HEK293 (cell line): ENCODE results near the gene CRBN.

Source experiments
- CTCF ChIA-PET: fragments of 350-600 bp; formaldehyde crosslinking; extraction: SDS; loops from one replicate; lab custom pipeline; 2021; ENCODE audit warnings: antibody characterized with exemption; lab: Yijun Ruan, JAX
- POLR2A ChIA-PET: fragments of 300-600 bp; formaldehyde crosslinking; extraction: SDS; loops from one replicate; lab custom pipeline; 2020; ENCODE audit warnings: antibody characterized with exemption, inconsistent platforms; lab: Yijun Ruan, JAX
- H3K27ac ChIP-seq: fragments of 200-500 bp; sonication (Bioruptor generic); 2 replicates; pipeline ENCODE4 v1.5.1; 2014; ENCODE audit warnings: low read depth, low read length, control low read depth, inconsistent platforms; ENCODE audit errors: extremely low read depth
- H3K36me3 ChIP-seq, 2 experiments: fragments of 200-500 bp in 1 of 2; sonication (Bioruptor generic) in 1 of 2; 1 replicate in 1 of 2; 2 replicates in 1 of 2; pipeline ENCODE4 v1.5.1; 2014 to 2017; ENCODE audit warnings: inconsistent platforms in 2 of 2, low read length in 2 of 2; ENCODE audit not compliant: control insufficient read depth in 2 of 2, insufficient read depth in 1 of 2
- H3K4me1 ChIP-seq: fragments of 200-500 bp; sonication (Bioruptor generic); 2 replicates; pipeline ENCODE4 v1.5.1; 2014; ENCODE audit warnings: mild to moderate bottlenecking, low read length, inconsistent platforms; ENCODE audit not compliant: control insufficient read depth, insufficient read depth
- H3K4me3 ChIP-seq: 2 replicates; pipeline ENCODE4 v1.5.1; 2011; ENCODE audit warnings: low read depth, mild to moderate bottlenecking, control low read depth, low read length, moderate library complexity
- H3K9me3 ChIP-seq: fragments of 200-500 bp; sonication (Bioruptor generic); 2 replicates; pipeline ENCODE4 v1.5.1; 2014; ENCODE audit warnings: low read depth, low read length, inconsistent platforms; ENCODE audit not compliant: control insufficient read depth, insufficient read depth
- KLF7 ChIP-seq: fragments of 450-650 bp; formaldehyde crosslinking; IDR thresholded peaks from 2 replicates; pipeline ENCODE4 v1.5.1; 2016; ENCODE audit warnings: missing biosample characterization, missing genetic modification characterization, borderline replicate concordance
- YY2 ChIP-seq: fragments of 450-650 bp; formaldehyde crosslinking; IDR thresholded peaks from 2 replicates; pipeline ENCODE4 v1.5.1; 2016; ENCODE audit warnings: missing biosample characterization, missing genetic modification characterization
- ZBTB17 ChIP-seq: fragments of 450-650 bp; formaldehyde crosslinking; IDR thresholded peaks from 2 replicates; pipeline ENCODE4 v1.5.1; 2016; ENCODE audit warnings: missing biosample characterization, missing genetic modification characterization
- ZFP69B ChIP-seq: fragments of 450-650 bp; formaldehyde crosslinking; IDR thresholded peaks from 2 replicates; pipeline ENCODE4 v1.5.1; 2016; ENCODE audit warnings: missing biosample characterization, missing genetic modification characterization
- ZNF19 ChIP-seq: fragments of 450-650 bp; formaldehyde crosslinking; IDR thresholded peaks from 2 replicates; pipeline ENCODE4; 2016; ENCODE audit warnings: missing biosample characterization, missing genetic modification characterization, low read depth
- ZNF248 ChIP-seq: fragments of 450-650 bp; formaldehyde crosslinking; IDR thresholded peaks from 2 replicates; pipeline ENCODE4 v1.5.1; 2017; ENCODE audit warnings: missing biosample characterization, missing genetic modification characterization
- ZNF335 ChIP-seq: fragments of 450-650 bp; formaldehyde crosslinking; conservative IDR thresholded peaks from 2 replicates; pipeline ENCODE4 v1.5.1; 2016; ENCODE audit warnings: missing biosample characterization, missing genetic modification characterization
- ZNF354C ChIP-seq: fragments of 450-650 bp; formaldehyde crosslinking; IDR thresholded peaks from 2 replicates; pipeline ENCODE4 v1.5.1; 2016; ENCODE audit warnings: missing biosample characterization, missing genetic modification characterization, low read depth, borderline replicate concordance
- ZNF473 ChIP-seq: fragments of 450-650 bp; formaldehyde crosslinking; IDR thresholded peaks from 2 replicates; pipeline ENCODE4 v1.5.1; 2017; ENCODE audit warnings: missing biosample characterization, missing genetic modification characterization
- ZNF529 ChIP-seq: fragments of 450-650 bp; formaldehyde crosslinking; IDR thresholded peaks from 2 replicates; pipeline ENCODE4 v1.5.1; 2017; ENCODE audit warnings: missing genetic modification characterization, missing biosample characterization; ENCODE audit not compliant: insufficient replicate concordance
- ZNF654 ChIP-seq: fragments of 450-650 bp; formaldehyde crosslinking; IDR thresholded peaks from 2 replicates; pipeline ENCODE4 v1.5.1; 2016; ENCODE audit warnings: low read depth, missing biosample characterization, missing genetic modification characterization
- ZNF658 ChIP-seq: fragments of 450-650 bp; formaldehyde crosslinking; IDR thresholded peaks from 2 replicates; pipeline ENCODE4; 2016; ENCODE audit warnings: missing biosample characterization, missing genetic modification characterization
- ZNF677 ChIP-seq: fragments of 450-650 bp; IDR thresholded peaks from 2 replicates; pipeline ENCODE4 v1.5.0; 2018; ENCODE audit warnings: missing biosample characterization, mild to moderate bottlenecking, missing genetic modification characterization, moderate library complexity
- ZNF792 ChIP-seq: fragments of 450-650 bp; formaldehyde crosslinking; IDR thresholded peaks from 2 replicates; pipeline ENCODE4 v1.5.1; 2016; ENCODE audit warnings: missing biosample characterization, missing genetic modification characterization
- ZNF843 ChIP-seq: fragments of 450-650 bp; formaldehyde crosslinking; IDR thresholded peaks from 2 replicates; pipeline ENCODE4 v1.5.1; 2016; ENCODE audit warnings: missing biosample characterization, missing genetic modification characterization
- TF ChIP-seq, protein P1 (sequence below): fragments of 450-650 bp; formaldehyde crosslinking; IDR thresholded peaks from 2 replicates; pipeline ENCODE4 v1.5.1; 2016; ENCODE audit warnings: missing biosample characterization, missing genetic modification characterization
- TF ChIP-seq, protein P2 (sequence below): fragments of 450-650 bp; formaldehyde crosslinking; IDR thresholded peaks from 2 replicates; pipeline ENCODE4 v1.5.1; 2016; ENCODE audit warnings: missing biosample characterization, missing genetic modification characterization
- TF ChIP-seq, protein P3 (sequence below): fragments of 450-650 bp; formaldehyde crosslinking; IDR thresholded peaks from 2 replicates; pipeline ENCODE4 v1.5.1; 2016; ENCODE audit warnings: missing biosample characterization, missing genetic modification characterization
- TF ChIP-seq, protein P4 (sequence below): fragments of 450-650 bp; formaldehyde crosslinking; optimal IDR thresholded peaks from 2 replicates; pipeline ENCODE3; 2016; ENCODE audit warnings: missing biosample characterization, mild to moderate bottlenecking, missing genetic modification characterization
- TF ChIP-seq, protein P5 (sequence below): fragments of 450-650 bp; formaldehyde crosslinking; IDR thresholded peaks from 2 replicates; pipeline ENCODE4 v1.5.1; 2017; ENCODE audit warnings: missing biosample characterization, missing genetic modification characterization

Gene CRBN

DNA sequence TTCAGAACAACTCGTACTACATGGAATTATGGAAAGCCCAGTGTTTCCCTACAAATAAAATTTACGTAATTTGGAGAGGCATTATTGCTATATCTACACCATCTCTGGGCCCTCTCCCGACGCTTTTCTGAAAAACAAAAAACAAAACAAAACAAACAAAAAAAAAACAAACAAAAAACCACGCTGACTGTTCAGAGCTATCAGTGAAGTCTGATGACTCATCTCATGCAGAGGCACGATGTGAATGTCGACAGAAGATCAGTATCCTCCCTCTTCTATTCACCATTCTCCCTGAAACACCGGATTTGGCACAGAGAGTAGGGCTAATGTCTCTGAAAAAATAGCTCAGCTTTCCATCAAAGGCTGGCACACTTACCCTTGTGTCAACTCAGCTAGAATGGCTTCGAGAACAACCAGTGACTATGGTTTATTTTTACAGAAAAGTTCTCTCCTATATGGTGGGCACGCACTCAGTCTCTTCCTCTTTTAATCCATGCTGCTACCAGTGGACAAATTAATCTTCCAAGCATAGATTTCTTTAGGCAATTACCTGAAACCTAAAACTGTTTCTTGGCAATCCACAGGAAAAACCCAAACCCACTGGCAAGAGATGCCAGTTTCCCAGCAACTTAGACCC, 1.5 kb downstream of the CRBN start:
- H3K4me1 ChIP-seq, result peaks cover 4% of the 10 kb centered on the region; the same call in 1 of the 2 replicates
- no peak overlapping the region for H3K27ac ChIP-seq
- POLR2A ChIA-PET, result no interaction called here
- peak overlapping the region; percentile 99 for H3K4me3 ChIP-seq
- CTCF ChIA-PET, result interaction anchor here (0.6 kb wide), 1 partner anchor 1891 kb away, joined by 3 read pairs; no protein-coding TSS in a partner anchor
- no peaks in the 10 kb centered on the region for H3K9me3 ChIP-seq
- peaks cover 15 to 22% of the 10 kb centered on the region in 2 experiments for H3K36me3 ChIP-seq
- no peak for TF ChIP-seq YY2
- TF ChIP-seq ZBTB17 (tag by site-specific recombination), result peak; percentile 46; the same call in 1 of the 2 replicates
- 0 out of 2 replicates have a peak, but pooled peaks have one; percentile 36 for TF ChIP-seq ZNF335
- TF ChIP-seq, protein P1, sequence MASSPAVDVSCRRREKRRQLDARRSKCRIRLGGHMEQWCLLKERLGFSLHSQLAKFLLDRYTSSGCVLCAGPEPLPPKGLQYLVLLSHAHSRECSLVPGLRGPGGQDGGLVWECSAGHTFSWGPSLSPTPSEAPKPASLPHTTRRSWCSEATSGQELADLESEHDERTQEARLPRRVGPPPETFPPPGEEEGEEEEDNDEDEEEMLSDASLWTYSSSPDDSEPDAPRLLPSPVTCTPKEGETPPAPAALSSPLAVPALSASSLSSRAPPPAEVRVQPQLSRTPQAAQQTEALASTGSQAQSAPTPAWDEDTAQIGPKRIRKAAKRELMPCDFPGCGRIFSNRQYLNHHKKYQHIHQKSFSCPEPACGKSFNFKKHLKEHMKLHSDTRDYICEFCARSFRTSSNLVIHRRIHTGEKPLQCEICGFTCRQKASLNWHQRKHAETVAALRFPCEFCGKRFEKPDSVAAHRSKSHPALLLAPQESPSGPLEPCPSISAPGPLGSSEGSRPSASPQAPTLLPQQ, result 0 out of 2 replicates have a peak, but pooled peaks have one; percentile 13
- TF ChIP-seq, protein P2, sequence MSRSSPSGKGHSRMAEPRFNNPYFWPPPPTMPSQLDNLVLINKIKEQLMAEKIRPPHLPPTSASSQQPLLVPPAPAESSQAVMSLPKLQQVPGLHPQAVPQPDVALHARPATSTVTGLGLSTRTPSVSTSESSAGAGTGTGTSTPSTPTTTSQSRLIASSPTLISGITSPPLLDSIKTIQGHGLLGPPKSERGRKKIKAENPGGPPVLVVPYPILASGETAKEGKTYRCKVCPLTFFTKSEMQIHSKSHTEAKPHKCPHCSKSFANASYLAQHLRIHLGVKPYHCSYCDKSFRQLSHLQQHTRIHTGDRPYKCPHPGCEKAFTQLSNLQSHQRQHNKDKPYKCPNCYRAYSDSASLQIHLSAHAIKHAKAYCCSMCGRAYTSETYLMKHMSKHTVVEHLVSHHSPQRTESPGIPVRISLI (tag by site-specific recombination), result peak; percentile 76; the same call in 1 of the 2 replicates
- no peak for TF ChIP-seq ZNF248 (tag by site-specific recombination)
- TF ChIP-seq, all 188 proteins: peak for 4

DNA sequence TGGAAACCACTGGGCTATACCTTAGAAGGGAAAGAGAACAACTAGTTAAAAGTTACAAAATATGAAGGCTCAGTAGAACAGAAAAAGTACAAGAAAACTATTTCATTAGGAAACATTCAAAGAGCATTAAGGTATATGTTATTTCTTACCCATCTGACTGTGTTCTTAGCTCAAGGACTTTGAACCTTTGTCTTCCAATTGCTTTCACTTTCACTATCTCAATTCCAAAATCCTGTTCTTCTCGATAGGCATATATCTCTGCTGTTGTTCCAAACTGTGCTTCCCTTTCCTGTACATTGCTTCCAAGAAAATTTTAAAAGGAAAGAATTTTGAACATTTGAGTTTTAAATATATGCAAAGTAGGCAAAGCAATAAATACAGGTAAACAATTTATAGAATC, 6.9 kb downstream of the CRBN start:
- H3K4me3 ChIP-seq, result no peak overlapping the region
- no peak overlapping the region for H3K27ac ChIP-seq
- no peaks in the 10 kb centered on the region for H3K9me3 ChIP-seq
- peaks cover 34 to 66% of the 10 kb centered on the region in 2 experiments for H3K36me3 ChIP-seq
- H3K4me1 ChIP-seq, result no peaks in the 10 kb centered on the region
- TF ChIP-seq ZNF677 (no peak), ZNF19 (tag by site-specific recombination) (no peak), ZNF529 (tag by site-specific recombination) (no peak), ZBTB17 (tag by site-specific recombination) (no peak), ZNF354C (tag by site-specific recombination) (no peak), ZNF473 (tag by site-specific recombination) (no peak), ZFP69B (tag by site-specific recombination) (no peak), KLF7 (tag by site-specific recombination) (no peak), ZNF792 (tag by site-specific recombination) (no peak)
- TF ChIP-seq, protein P3, sequence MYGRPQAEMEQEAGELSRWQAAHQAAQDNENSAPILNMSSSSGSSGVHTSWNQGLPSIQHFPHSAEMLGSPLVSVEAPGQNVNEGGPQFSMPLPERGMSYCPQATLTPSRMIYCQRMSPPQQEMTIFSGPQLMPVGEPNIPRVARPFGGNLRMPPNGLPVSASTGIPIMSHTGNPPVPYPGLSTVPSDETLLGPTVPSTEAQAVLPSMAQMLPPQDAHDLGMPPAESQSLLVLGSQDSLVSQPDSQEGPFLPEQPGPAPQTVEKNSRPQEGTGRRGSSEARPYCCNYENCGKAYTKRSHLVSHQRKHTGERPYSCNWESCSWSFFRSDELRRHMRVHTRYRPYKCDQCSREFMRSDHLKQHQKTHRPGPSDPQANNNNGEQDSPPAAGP (tag by site-specific recombination), result no peak
- TF ChIP-seq, protein P4, sequence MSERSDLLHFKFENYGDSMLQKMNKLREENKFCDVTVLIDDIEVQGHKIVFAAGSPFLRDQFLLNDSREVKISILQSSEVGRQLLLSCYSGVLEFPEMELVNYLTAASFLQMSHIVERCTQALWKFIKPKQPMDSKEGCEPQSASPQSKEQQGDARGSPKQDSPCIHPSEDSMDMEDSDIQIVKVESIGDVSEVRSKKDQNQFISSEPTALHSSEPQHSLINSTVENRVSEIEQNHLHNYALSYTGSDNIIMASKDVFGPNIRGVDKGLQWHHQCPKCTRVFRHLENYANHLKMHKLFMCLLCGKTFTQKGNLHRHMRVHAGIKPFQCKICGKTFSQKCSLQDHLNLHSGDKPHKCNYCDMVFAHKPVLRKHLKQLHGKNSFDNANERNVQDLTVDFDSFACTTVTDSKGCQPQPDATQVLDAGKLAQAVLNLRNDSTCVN (tag by site-specific recombination), result no peak
- ChIA-PET CTCF (interaction anchor here (1.7 kb wide), 1 partner anchor 19 kb away, joined by 4 read pairs; no protein-coding TSS in a partner anchor), POLR2A (no interaction called here)

DNA sequence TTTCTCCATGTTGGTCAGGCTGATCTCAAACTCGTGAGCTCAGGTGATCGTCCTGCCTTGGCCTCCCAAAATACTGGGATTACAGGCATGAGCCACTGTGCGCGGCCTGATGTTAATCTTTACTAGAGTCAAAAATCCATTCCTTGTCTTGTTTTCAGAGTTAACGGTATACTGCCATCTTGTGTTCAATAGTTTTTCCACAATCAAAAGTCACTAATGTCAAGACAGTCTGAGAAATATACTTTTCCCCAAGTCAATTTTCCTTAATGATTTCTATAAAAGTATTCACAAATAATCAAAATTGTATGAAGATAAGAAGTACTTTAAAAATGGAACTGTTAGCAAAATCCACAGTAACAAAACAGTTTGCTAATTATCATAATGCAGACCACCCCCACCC, 8.5 kb downstream of the CRBN start:
- ChIA-PET POLR2A (no interaction called here), CTCF (interaction anchor here (0.6 to 1.9 kb wide), 8 partner anchors 11 to 661 kb away, joined by 3 to 7 read pairs (median 3); no protein-coding TSS in a partner anchor)
- H3K4me3 ChIP-seq, result no peak overlapping the region
- no peak for TF ChIP-seq ZNF843 (tag by site-specific recombination)
- TF ChIP-seq ZNF654, result peak; percentile 41
- no peak for TF ChIP-seq ZNF658 (tag by site-specific recombination)
- TF ChIP-seq, protein P5, sequence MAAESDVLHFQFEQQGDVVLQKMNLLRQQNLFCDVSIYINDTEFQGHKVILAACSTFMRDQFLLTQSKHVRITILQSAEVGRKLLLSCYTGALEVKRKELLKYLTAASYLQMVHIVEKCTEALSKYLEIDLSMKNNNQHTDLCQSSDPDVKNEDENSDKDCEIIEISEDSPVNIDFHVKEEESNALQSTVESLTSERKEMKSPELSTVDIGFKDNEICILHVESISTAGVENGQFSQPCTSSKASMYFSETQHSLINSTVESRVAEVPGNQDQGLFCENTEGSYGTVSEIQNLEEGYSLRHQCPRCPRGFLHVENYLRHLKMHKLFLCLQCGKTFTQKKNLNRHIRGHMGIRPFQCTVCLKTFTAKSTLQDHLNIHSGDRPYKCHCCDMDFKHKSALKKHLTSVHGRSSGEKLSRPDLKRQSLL, result no peak
- H3K36me3 ChIP-seq, result peaks cover 48 to 80% of the 10 kb centered on the region in 2 experiments
- H3K27ac ChIP-seq, result no peak overlapping the region
- no peaks in the 10 kb centered on the region for H3K4me1 ChIP-seq
- H3K9me3 ChIP-seq, result no peaks in the 10 kb centered on the region
